ENCODE measurements around the gene HAGHL. TPM values are rescaled to one million over a fixed set of nuclear protein-coding genes. Genes with fewer than 3 reads are reported as not detected.

Gene HAGHL
- total and polyA plus RNA-seq, 9 donors = 2.6 to 25.7 (median 3.4) TPM; not detected in 1

DNA sequence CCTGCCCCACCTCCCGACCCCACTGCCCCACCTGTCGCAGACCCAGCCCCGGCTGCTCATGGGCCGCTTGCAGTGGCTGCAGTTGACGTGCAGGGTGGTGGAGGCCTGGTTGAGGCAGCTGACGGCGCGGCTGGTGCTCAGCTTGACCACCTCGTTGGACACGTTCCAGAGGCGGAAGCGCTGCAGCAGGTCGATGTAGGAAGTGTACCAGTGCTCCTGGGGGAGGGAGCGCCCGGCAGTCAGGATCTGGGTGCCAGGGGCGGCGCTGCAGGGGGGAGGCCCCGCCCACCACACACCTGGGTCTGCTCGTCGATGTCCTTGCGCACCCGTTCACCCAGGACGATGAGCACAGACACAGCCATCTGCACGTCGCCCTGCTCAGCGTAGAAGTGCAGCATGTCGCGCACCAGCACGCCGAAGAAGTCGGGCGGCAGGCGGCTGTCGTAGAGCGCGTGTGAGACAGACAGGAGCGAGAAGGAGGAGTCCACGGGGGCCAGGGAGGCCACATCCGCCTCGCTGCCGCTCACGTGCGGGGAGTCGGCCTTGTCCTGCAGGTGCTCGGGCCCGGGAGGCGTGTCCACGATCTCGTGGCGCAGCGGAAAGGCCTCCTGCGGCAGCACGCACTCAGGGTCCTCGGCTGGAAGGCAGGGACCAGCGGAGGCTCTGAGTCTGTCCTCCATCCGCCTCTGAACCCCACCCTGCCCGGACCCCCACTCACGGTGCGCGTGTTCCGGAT is 41.8 kb upstream of the HAGHL start:
- Histone ChIP-seq H3K36me3 (no peaks in the 10 kb centered on the region), H3K27me3 (no peaks in the 10 kb centered on the region), H3K9me3 (no peaks in the 10 kb centered on the region), H3K4me1 (ENCODE audit: insufficient read depth) (peaks cover 34% of the 10 kb centered on the region), H3K27ac (no peak overlapping the region), H3K4me3 (peak overlapping the region; percentile 59)
- 89 to 92% (median 90%) methylated on average over 59 to 61 of the region's 61 CpGs for WGBS, 3 donors
- DNase-seq = peak; percentile 53 to 73 (median 68)
- TF ChIP-seq EP300 (IDR thresholded peaks at IDR 0.05) (no peak), POLR2A (IDR thresholded peaks at IDR 0.05) (no peak)
- TF ChIP-seq, protein P1, sequence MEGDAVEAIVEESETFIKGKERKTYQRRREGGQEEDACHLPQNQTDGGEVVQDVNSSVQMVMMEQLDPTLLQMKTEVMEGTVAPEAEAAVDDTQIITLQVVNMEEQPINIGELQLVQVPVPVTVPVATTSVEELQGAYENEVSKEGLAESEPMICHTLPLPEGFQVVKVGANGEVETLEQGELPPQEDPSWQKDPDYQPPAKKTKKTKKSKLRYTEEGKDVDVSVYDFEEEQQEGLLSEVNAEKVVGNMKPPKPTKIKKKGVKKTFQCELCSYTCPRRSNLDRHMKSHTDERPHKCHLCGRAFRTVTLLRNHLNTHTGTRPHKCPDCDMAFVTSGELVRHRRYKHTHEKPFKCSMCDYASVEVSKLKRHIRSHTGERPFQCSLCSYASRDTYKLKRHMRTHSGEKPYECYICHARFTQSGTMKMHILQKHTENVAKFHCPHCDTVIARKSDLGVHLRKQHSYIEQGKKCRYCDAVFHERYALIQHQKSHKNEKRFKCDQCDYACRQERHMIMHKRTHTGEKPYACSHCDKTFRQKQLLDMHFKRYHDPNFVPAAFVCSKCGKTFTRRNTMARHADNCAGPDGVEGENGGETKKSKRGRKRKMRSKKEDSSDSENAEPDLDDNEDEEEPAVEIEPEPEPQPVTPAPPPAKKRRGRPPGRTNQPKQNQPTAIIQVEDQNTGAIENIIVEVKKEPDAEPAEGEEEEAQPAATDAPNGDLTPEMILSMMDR (IDR thresholded peaks at IDR 0.05) = no peak
- intact Hi-C loops (cut with DNase I) = no loop called here

DNA sequence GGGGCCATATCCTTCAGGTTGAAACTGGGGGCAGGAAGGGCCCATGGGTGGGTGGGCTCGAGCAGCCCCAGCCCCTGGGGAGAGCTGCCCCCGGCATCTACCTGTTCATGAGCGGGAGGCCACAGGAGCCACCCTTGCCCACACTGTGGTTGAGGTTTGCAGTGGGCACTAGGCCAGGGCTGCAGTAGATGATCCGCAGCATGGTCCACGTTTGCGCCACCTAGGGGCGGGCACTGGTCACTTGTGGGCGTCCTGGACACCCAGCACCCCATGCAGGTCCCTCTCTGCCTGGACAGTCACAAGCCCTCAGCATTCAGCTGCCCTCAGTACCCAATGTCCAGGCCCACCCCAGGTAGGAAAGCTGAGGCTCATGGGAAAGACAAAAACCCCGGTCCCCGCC is 40.9 kb upstream of the HAGHL start:
- H3K27ac ChIP-seq = no peak overlapping the region
- no peaks in the 10 kb centered on the region for H3K27me3 ChIP-seq
- H3K36me3 ChIP-seq = no peaks in the 10 kb centered on the region
- WGBS, 3 donors = 60 to 75% (median 65%) methylated on average over 10 of the region's 10 CpGs
- peaks cover 35% of the 10 kb centered on the region for H3K4me1 ChIP-seq (ENCODE audit: insufficient read depth)
- no peak overlapping the region for H3K4me3 ChIP-seq
- intact Hi-C loops (cut with DNase I) = no loop called here
- TF ChIP-seq POLR2A (IDR thresholded peaks at IDR 0.05) (no peak), EP300 (IDR thresholded peaks at IDR 0.05) (no peak)
- TF ChIP-seq, protein P1 (IDR thresholded peaks at IDR 0.05) = no peak
- H3K9me3 ChIP-seq = no peaks in the 10 kb centered on the region
- DNase-seq = peak; percentile 29 to 68 (median 57)

DNA sequence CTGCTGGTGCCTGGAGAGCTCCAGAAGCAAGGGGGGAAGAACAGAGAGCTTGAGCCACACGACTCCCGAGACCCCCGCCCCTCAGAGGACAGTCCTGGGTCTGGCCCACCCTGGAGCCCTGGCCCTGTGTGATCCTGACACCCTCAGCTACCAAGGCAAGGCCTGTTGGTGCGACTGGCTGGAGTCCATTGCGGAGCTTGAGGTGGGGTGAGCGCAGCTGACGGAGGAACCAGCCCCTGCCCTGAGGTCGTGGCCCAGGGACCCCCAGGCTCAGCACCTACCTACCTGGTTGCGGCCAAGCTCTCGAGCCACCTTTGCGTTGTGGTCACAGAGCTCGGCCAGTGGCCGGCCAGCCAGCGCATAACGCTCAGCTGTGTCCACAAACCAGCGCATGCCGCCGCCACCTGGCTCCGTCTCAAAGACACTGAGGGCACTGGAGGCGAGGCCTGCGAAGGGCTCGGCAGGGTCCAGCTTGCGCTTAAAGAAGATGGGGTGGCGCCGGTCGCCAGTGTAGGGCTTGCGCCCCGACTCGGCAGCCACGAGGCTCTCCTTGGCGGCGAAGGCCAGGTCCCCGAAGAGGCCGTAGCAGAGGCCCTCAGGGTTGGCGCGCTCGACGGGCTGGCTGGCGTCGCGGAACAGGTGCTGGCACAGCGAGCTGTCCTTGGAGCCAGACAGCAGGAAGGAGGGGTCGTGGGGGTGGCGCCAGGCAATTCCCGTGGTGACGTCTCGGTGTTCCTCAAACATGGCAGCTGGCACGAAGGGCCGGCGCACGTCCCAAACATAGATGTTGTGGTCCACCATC is 40.2 kb upstream of the HAGHL start:
- 88 to 91% (median 89%) methylated on average over 51 of the region's 51 CpGs for WGBS, 3 donors
- Histone ChIP-seq H3K4me1 (ENCODE audit: insufficient read depth) (peaks cover 29% of the 10 kb centered on the region), H3K9me3 (no peaks in the 10 kb centered on the region), H3K27ac (no peak overlapping the region), H3K4me3 (no peak overlapping the region), H3K36me3 (no peaks in the 10 kb centered on the region), H3K27me3 (no peaks in the 10 kb centered on the region)
- TF ChIP-seq EP300 (IDR thresholded peaks at IDR 0.05) (no peak), POLR2A (IDR thresholded peaks at IDR 0.05) (no peak)
- TF ChIP-seq, protein P1 (IDR thresholded peaks at IDR 0.05) = no peak
- intact Hi-C loops (cut with DNase I) = no loop called here
- DNase-seq = peak in 3 of 5 donors; percentile 26 to 50 (median 43)

DNA sequence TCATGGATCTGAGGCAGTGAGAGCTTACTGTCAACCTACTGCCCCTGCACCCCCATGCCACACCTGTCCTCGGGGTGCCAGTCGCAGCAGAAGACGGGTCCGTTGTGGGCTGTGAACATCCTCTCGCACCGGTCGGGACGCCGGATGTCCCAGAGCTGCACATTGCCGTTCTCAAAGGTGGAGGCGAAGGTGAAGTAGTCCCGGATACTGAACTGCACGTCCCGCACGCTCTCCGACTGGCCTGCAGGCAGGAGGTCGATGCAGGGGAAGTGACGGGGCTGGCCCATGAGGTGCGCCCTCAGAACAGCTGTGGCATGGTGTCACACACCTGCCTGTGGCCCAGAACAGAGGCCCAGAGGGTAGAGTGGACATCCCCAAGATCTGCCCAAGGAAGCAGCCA is 39.4 kb upstream of the HAGHL start:
- Histone ChIP-seq H3K27me3 (no peaks in the 10 kb centered on the region), H3K4me3 (no peak overlapping the region), H3K27ac (no peak overlapping the region), H3K9me3 (no peaks in the 10 kb centered on the region), H3K36me3 (no peaks in the 10 kb centered on the region), H3K4me1 (ENCODE audit: insufficient read depth) (peaks cover 28% of the 10 kb centered on the region)
- intact Hi-C loops (cut with DNase I) = no loop called here
- TF ChIP-seq, protein P1 (IDR thresholded peaks at IDR 0.05) = no peak
- WGBS, 3 donors = 88 to 93% (median 92%) methylated on average over 19 of the region's 19 CpGs
- DNase-seq = no peak
